Fibroblast of mammary gland (primary cell): Measurements from ENCODE around the gene PAPPA2.
A peak's percentile ranks its signal among the peaks of the same experiment; 100 is the strongest.

Experiments
- DNase-seq: peaks from one replicate; pipeline ENCODE4 v3.0.0-alpha.2; 2010; ENCODE audit warnings: low read depth
- H3K4me3 ChIP-seq: 2 replicates; pipeline ENCODE4 v1.5.1; 2011; ENCODE audit warnings: low read depth, mild to moderate bottlenecking, low read length, moderate library complexity; ENCODE audit not compliant: control insufficient read depth
- CTCF ChIP-seq: conservative IDR thresholded peaks from 2 replicates; pipeline ENCODE4 v1.5.1; 2011; ENCODE audit warnings: low read depth, low read length, inconsistent platforms; ENCODE audit not compliant: control insufficient read depth, insufficient read depth

PAPPA2 gene

GRCh38 chr1:176694713-176695112 is 231.7 kb downstream of the PAPPA2 start:
- no peak for TF ChIP-seq CTCF
- H3K4me3 ChIP-seq, result no peak overlapping the region
- DNase-seq, result no peak

GRCh38 chr1:176696109-176696508 is 233.1 kb downstream of the PAPPA2 start:
- peak; percentile 73 for DNase-seq
- no peak for TF ChIP-seq CTCF
- H3K4me3 ChIP-seq, result no peak overlapping the region

- no peak for DNase-seq
- TF ChIP-seq CTCF, result no peak
- no peak overlapping the region for H3K4me3 ChIP-seq
Observed at GRCh38 chr1:176696689-176697088, 233.7 kb downstream of the PAPPA2 start.

- no peak overlapping the region for H3K4me3 ChIP-seq
- no peak for DNase-seq
- TF ChIP-seq CTCF, result no peak
Observed at GRCh38 chr1:176699821-176700220, 236.8 kb downstream of the PAPPA2 start.

GRCh38 chr1:176701151-176701866 is 238.3 kb downstream of the PAPPA2 start:
- TF ChIP-seq CTCF, result no peak
- H3K4me3 ChIP-seq, result no peak overlapping the region
- no peak for DNase-seq

- no peak overlapping the region for H3K4me3 ChIP-seq
- no peak for TF ChIP-seq CTCF
- no peak for DNase-seq
Observed at GRCh38 chr1:176702901-176703300, 239.9 kb downstream of the PAPPA2 start.

GRCh38 chr1:176705585-176705984 is 242.6 kb downstream of the PAPPA2 start:
- no peak for DNase-seq
- H3K4me3 ChIP-seq, result no peak overlapping the region
- TF ChIP-seq CTCF, result no peak
